Islet of Langerhans (tissue), 1 donor: ENCODE results near the gene AGAP1.

Experiments
- FAIRE-seq: peaks from one replicate; lab custom pipeline; 2011; peaks lifted over from hg19 to GRCh38; lab: Jason Lieb, UNC

AGAP1 gene

DNA sequence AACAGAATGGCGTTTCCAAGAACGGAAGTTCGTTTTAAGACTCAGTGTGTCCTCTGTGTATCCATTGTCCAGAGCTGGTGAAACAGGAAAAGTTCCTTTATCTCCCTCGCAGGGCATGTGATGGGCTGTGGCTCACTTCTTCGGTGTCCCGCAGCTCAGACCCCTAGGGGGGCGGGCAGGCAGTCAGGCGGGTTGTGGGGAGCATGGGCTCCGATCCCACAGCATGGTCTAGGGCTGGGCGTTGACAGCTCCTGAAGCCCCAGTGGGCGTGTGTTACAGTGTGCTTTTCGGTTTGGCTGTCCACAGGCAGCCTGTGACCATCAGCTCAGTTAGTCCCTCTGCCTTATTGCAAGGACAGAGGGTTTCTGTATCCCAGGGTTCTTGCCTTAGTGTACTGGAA is 319.6 kb downstream of the AGAP1 start:
- FAIRE-seq: no peak

DNA sequence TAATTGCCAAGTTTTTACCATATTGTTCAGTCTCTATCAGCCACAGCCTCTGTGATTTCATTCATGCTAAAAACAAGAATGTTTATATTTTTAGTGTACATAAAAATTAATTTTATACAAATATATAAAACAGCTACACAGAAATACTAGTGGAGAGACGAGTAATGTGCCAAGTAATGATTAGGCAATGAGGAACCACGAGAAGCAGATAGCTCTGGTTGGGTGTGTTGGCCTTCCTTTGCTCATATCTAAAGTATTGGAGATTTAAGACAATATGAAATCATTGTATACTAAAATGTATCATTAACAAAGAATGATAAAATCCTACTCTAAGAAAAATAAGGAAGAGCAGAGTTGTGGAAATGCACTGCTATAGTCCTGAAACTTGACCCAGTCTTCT is 326.7 kb downstream of the AGAP1 start:
- no peak for FAIRE-seq

DNA sequence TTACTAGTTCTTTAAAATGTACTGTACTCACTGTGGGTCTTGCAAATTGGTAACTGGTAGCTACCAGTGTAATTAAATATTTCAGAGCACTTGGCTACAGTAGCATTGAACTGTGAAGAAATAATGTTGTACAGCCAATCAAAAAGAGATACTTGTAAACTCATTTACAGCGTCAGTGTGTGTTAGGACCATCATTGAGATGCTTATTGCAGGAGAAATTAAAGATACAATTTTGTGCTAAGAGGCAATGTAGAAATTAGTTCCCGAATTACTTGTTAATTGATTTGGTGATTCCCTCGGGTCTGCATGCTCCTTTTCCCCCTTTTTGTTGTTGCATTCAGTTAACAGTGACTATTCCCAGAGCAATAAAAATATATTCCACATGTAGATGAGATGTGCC is 330.5 kb downstream of the AGAP1 start:
- no peak for FAIRE-seq

DNA sequence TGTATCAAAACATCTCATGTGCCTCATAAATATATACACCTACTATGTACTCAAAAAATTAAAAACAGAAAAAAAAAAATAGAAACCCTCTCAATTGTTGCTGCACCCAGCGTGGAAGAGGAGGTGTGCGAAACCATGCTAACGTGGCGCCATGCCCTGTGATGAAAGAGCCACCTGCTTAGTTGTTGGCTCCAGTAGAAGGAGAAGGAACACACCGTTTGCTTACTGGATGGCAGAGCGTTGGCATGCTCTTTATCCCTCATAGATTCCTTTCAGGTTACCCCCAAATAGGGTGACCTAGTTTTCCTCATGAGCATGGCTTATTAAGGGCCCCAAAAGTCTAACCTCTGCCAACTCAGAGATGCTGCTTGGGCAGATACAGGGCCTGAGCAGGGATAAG is 332.1 kb downstream of the AGAP1 start:
- FAIRE-seq: no peak

DNA sequence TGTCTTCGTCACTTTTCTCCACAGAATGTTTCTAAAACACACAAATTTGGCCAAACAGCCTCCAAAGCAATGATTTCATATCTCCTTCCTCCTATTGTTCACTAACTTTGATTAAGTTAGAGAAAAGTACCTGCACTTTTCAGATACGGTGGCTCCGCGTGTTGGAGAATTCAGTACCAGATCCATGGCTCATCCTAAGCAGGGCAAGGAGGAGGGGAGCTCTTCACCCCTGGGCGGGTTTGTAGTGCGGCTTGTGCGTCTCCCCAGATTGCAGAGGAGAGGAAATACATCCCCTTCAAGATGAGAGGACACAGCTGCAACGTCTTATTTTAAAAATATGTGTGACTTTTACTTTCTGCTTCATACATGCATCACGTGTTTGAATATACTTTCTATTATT is 333.0 kb downstream of the AGAP1 start:
- no peak for FAIRE-seq

DNA sequence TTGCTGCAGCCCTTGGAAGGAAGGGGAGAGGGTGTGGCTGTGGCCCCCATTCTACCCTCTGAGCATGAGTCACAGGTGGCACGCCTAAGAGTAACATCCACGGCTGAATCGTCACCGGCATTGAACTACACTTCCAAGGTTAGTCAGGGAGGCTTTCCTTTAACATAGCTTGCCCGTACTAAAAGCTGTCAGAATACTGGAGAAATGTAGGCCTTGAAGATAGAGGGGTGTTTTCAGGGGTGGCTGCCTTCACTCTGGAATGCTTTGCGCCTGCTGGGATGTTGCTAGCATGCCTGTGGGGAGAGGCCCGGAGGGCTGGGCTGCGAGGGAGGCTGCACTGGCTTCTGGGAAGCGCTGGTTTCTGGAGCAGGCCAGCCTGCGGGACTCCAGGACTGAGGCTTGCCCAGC is 333.7 kb downstream of the AGAP1 start:
- FAIRE-seq: no peak

DNA sequence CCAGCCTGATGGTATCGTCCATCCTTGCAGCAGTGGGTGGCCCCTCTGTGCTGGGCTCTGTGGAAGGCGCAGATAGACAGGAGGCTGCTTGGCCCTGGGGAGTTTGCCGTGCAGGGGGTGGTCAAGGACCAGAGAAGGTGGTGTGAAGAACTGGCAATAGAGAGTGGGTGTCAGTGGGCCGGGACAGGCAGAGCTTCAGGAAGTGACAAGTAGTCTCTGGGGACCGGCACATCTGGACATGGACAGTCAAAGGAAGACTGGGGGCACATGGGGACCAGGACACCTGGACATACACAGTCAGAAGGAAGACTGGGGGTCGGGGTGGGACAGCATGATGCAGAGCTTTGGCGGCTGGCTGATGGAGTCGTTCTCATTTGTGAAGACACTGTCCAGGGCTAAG is 335.9 kb downstream of the AGAP1 start:
- no peak for FAIRE-seq

DNA sequence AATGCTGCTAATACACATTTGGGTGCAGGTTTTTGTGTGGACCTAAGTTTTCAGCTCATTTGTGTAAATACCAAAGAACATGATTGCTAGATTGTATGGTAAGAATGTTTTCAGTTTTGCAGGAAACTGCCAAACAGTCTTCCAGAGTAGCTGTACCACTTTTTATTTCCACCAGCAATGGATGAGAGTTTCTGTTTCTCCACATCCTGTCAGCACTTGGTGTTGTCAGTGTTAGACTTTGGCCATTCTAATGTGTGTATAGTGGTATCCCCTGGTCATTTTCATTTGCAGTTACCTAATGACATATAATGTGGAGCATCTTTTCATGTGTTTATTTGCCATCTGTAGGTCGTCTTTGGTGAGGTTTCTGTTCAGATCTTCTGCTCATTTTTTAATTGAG is 337.9 kb downstream of the AGAP1 start:
- no peak for FAIRE-seq

DNA sequence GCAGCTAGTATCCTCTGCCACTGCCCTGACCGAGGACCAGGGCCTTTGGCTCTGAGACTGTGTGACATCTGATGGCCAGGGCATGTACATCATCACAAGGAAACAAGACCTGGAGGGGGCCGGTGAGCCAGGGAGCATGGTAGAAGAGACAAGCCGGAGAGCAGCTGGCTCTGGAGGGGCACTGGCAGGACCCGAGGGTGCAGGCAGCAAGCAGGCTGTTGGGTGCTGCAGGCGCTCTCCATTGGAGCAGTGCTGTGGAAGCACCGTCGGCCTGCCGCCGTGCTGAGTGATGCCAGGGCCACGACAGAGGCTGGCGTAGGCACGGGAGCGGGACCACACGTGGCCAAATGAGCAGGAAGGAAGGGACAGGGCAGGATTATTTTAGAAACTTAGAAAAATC is 339.1 kb downstream of the AGAP1 start:
- no peak for FAIRE-seq

DNA sequence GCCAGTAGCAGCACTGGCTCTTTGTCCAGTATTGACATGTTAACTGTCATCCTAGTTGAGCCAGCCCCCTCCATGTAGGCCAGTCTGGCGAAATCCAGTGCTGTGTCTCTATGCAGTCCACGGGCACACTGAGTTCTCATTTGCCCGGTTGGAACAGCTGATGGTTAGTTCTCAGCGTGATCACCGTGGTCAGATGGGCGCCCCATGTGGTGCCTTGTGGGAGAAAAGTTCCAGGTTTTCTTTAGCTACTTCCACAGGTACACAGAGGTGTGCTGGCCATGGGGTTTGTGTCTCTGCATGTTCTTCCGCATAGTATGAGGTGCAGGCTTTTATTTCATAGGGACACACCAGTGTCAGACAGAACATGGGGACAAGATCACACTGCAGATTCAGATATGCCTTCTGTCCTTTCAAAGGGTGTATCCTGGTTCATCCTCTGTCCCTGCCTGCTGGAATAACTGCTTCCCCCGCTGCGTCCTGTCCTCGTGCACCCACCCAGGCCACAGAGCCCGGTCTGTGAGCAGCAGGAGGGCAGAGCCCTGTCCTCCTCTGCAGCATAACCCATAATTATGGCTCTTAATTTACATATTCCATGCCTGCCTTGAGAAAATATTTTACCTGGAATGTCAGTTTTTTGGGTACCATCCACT is 340.3 kb downstream of the AGAP1 start:
- FAIRE-seq: no peak

DNA sequence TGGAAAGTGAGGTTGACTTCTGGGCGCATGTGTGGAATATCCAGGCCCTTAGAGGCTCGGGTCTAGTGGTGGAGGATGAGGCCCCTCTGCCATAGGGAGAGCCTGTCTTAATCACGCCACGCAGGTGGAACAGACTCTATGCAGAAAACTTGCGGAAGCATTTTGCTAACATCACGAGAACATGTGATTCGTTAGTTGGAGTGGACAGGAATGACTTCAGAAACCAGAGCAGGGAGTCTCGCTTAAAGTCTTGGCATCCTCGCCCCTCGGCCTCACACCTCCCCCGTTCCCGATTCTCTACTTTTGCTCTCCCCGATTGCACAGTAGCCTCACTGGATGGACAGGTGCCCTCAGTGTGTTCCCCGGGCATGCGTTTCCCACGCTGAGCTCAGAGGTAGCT is 340.9 kb downstream of the AGAP1 start:
- no peak for FAIRE-seq

DNA sequence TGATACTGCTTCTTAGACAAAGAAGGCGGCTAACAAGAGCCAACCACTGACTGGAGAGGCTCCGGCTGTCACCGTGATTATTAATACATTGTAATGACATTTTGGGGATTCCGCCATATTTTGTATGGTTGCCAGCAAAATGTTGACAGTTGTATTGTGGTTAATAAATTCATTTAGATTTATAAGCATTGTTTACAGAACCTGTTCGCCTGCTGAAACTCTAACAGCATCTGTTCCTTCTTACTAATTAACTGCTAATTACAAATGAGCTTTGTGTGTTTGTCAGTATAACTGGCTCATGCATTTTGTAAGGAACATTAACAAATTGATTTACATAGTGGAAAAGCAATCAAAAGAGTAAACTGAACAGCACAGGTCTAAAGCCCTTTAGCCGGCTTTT is 342.0 kb downstream of the AGAP1 start:
- no peak for FAIRE-seq

DNA sequence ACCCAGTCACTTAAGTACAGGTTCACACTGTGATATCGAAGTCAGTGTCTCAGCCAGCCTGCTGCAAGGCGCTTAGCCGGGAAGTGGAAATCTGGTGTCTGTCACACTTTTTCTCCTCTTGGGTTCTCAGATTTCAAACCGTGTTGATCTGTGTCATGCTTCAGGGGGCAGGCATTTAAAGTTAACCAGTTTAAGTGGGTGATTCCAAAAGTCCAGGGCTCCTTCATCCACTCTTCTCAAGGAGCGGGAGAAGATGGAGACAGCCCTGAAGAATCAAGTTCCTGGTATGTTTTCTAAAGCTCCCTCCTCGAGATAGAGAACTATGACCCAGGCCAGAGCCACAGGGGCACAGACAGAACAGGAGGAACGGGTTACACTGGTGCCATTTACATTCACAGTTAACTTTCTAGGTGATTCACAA is 342.7 kb downstream of the AGAP1 start:
- FAIRE-seq: no peak

DNA sequence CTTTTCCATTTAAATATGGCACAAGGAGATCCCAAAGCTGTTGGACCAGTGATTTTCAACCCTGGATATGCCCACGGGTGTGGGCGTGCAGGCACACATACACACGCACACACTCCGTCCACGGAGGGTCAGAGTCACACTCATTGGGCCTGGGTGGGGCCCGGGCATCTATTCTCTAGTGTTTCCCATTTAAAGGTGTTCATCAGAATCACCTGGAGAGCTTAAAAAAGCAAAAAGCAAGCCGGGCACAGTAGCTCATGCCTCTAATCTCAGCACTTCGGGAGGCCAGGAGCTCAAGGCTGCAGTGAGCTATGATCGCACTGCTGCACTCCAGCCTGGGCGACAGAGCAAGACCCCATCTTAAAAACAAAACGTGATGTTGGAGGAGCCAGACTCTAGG is 345.4 kb downstream of the AGAP1 start:
- FAIRE-seq: no peak

DNA sequence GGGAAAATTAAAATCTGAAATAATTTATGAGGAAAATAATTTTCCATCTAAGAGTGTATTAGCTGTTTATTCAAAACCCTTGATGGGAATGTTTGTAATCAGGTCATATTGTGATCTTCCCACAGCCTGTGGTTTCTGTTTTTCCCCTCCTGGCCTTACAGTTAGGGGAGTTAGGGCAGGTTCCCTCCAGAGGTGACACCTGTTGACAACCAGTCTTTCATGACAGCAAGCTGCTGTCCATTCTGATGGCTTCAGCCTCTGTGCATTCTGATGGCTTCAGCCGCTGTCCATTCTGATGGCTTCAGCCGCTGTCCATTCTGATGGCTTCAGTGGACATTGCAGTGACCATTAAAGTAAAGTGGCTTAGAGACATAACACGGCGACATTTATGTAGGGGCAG is 346.1 kb downstream of the AGAP1 start:
- no peak for FAIRE-seq

DNA sequence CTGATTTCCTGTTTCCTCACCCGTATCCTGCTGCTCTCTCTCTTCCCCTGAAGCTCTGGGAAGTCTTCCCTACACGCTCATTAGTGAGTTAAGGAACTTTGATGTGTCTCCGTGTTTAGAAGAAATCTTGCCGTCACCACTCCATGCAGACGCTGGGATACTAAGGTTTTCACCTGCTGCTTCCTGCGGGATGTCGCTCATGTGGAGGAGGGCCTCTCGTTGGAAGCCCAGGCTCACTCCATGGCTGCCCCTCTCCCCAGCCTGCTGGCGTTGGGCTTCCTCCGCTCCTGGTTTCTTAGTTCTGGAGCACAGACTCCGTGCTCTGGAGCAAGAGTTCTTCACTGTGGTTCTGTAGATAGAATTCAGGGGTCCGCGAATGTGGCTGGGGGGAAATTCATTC is 348.0 kb downstream of the AGAP1 start:
- FAIRE-seq: no peak

DNA sequence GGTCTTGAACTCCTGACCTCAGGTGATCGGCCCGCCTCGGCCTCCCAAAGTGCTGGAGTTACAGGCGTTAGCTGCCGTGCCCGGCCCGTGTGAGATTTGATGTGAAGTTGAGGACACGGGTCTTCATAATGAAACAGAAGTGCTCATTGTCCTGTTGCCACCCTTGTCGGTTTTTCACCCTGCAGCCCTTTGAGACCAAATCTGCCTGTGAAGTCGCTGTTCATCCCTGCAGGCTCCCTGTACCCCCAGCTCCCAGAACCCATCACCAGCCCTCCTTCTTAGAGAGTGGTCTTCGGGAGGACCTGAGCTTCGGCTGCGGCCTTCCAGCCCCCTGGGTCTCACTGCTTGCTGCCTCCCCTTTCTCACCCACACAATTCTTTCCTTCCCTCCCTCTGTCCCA is 349.1 kb downstream of the AGAP1 start:
- FAIRE-seq: no peak

DNA sequence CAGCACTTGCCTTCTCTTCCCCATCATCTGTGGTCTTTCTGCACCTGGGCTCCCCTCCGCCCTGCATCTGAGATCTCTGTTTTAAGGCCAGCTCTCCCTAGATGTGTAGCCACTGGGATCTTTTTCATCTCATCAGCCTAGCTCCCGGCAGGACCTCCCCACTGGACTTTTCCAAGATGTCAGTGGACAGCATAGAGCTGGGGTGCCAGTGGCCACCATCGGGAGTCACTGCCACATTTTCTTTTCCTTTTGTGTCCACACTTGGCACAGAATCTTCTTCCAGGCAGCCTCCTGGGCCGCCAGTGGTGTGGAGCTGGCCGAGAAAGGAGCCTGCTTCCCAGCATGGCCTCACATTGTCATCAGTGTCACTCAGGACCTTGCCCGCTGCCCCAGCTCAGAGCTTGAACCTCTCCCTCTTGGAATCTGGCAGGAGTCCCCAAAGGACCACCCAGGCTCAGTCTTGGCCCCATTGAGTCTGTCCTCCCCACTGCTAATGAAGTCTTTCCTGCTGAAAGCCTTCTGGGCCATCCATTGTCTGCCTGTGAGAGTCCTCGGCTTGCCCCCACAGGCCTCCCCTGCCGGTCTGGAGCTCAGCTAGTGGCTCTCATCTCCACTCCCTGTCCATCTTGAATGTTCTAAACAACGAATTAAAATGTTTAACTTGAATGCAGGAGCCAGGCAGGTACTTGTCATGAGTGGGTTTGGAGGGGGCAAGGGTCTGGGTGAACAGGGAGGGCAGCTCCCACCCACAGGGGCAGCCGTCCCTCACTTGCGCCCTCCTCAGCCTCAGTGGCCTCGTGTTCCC is 349.9 kb downstream of the AGAP1 start:
- no peak for FAIRE-seq

DNA sequence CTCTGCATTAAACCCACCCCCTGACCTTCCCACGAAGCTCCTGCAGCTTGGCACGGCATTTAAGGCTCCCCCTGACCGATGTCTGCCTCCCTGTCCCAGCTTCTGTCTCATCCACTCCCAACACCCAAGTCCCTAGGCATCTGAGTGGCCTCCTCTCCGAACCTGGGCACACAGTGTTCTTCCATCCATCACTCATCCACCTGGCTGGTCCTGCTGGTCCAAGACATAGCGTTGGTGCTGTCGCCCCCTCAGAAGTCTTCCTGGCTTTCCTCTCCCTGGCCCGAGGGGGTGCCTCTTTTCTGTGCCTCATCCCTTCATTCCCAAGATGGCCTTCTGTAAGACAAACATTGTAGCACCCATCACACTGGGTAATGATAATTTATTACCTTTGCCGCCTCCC is 350.7 kb downstream of the AGAP1 start:
- no peak for FAIRE-seq

DNA sequence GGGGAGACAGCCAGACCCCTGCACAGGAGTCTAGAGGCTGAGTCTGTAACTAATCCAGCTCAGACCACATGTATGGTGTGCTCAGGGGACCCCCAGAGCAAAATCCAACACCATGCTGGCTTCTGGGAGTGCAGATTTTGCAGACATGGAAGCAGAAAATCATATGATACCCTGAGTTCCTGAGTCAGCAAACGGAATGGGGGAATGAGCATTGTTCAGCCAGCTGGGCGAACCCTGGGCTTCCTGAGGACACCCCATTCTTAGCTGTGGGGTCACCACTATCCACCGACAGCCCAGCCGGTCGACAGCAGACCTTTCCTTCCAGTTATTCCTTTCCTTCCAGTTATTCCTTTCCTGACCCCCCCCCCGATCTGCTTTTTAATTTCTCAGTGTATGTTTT is 351.4 kb downstream of the AGAP1 start:
- FAIRE-seq: no peak

DNA sequence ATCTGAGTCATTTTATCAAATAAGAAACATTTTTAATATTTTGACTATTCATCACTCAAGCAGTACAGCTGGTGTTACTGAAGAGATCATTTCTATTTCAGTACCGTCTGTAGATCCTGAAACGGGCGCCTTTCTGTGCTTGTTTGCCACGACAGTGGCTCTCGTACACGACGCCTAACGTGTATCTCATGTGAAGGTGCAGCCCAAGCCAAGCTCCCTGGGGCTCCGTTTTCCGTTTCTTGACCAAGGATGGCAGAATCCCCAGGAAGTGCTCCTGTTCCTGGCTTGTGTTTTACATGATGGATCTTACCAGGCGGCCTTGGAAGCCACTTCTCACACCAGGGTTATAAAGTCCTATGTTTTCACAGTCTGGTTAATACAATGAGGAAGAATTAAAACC is 353.7 kb downstream of the AGAP1 start:
- no peak for FAIRE-seq

DNA sequence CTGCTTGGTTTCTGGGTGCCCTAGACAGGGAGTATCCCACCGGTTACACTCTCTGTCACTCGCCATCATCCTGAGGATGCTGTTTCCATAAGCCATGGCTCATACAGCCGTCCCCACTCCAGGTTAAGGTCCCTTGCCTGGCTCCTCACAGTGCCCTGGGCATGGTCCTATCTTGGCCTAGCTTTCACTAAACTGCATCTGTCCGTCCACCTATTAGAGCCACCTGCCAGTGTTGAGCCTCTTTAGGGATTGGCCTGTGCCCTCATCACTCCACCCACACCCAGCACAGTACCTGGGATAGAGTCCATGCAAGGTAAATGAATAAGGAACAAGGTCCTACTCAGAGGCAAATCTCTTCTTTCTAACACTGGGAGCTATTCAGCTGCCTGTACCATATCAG is 354.2 kb downstream of the AGAP1 start:
- no peak for FAIRE-seq

DNA sequence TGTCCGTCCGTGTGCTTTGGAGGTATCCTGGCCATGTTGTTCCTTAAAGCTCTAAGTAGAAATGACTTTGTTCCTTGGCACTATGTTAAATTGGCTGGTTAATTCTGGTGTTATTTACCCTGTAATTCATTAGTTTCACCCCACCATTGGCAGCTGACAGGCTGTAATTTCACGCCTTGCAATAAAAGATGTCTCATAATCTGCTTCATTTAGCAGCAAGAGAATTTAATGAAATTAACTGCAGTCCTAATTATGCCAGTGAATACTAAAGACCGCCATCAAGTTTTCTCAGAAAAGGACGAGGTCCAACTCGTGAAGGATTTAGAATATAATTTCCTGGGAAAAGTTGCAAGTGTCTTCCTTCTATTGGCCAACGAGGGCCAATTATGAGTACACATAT is 355.1 kb downstream of the AGAP1 start:
- no peak for FAIRE-seq

DNA sequence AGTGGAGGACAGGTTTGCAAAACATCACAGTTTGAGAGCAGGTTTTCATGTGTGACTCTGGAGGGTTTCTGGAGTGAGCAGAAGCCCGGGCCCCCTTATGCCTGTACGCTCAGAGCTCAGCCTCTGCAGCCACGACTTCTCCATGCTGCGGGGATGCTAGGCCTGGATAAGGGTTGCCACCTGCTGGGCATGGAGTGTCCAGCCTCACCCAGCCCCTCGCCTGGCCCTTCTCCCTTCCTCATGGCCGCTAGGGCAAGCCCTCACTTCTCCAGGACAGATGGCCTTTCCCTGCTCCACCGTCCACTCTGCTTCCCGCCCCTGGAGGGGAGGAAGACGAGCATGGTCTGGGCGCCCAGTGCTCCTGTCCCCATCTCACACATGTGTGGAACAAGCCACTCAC is 355.6 kb downstream of the AGAP1 start:
- FAIRE-seq: no peak
